MM.1S (cell line): ENCODE measurements around the gene ATP10B.

Experiments used
- DNase-seq: peaks from one replicate; pipeline ENCODE4 v3.0.0-alpha.2; 2015
- H2AFZ ChIP-seq: fragments of 300-600 bp; sonication (generic); 2 replicates; pipeline ENCODE4 v1.6.0; 2016; ENCODE audit warnings: antibody characterized with exemption, low read length
- H3F3A ChIP-seq: fragments of 300-600 bp; sonication (generic); 2 replicates; pipeline ENCODE4 v1.6.1; 2016; ENCODE audit warnings: mild to moderate bottlenecking, antibody characterized with exemption, low read length, moderate library complexity, mixed read lengths; ENCODE audit not compliant: insufficient read depth
- H3K27ac ChIP-seq: fragments of 300-600 bp; sonication (generic); 2 replicates; pipeline ENCODE4 v1.5.1; 2016; ENCODE audit warnings: mild to moderate bottlenecking, low read length
- H3K27me3 ChIP-seq: fragments of 300-600 bp; sonication (generic); replicated peaks from 2 replicates; pipeline ENCODE4 v1.6.0; 2016; ENCODE audit warnings: low read length; ENCODE audit not compliant: insufficient read depth
- H3K36me3 ChIP-seq: fragments of 300-600 bp; sonication (generic); replicated peaks from 2 replicates; pipeline ENCODE4 v1.6.1; 2016; ENCODE audit warnings: mild to moderate bottlenecking, low read length, mixed read lengths; ENCODE audit not compliant: insufficient read depth
- H3K4me1 ChIP-seq: fragments of 300-600 bp; sonication (generic); 2 replicates; pipeline ENCODE4 v1.6.1; 2016; ENCODE audit warnings: low read length, mixed read lengths
- H3K4me2 ChIP-seq: fragments of 300-600 bp; sonication (generic); 2 replicates; pipeline ENCODE4 v1.6.0; 2016; ENCODE audit warnings: low read depth, low read length
- H3K4me3 ChIP-seq: fragments of 300-600 bp; sonication (generic); 2 replicates; pipeline ENCODE4 v1.5.1; 2016; ENCODE audit warnings: low read length, mixed read lengths
- H3K79me2 ChIP-seq: fragments of 300-600 bp; sonication (generic); 2 replicates; pipeline ENCODE4 v1.6.1; 2016; ENCODE audit warnings: mixed run types, low read length, mixed read lengths
- H3K9ac ChIP-seq: fragments of 300-600 bp; sonication (generic); 2 replicates; pipeline ENCODE4 v1.6.1; 2016; ENCODE audit warnings: low read length, mixed read lengths
- H3K9me2 ChIP-seq: fragments of 300-600 bp; sonication (generic); replicated peaks from 2 replicates; pipeline ENCODE4 v1.6.1; 2016; ENCODE audit warnings: mild to moderate bottlenecking, low read length, mixed read lengths; ENCODE audit not compliant: insufficient read depth
- H3K9me3 ChIP-seq: fragments of 300-600 bp; sonication (generic); replicated peaks from 2 replicates; pipeline ENCODE4 v1.6.1; 2016; ENCODE audit warnings: mild to moderate bottlenecking, low read length, mixed read lengths; ENCODE audit not compliant: insufficient read depth
- H4K20me1 ChIP-seq: fragments of 300-600 bp; sonication (generic); 2 replicates; pipeline ENCODE4 v1.6.1; 2016; ENCODE audit warnings: mild to moderate bottlenecking, low read length, moderate library complexity, mixed read lengths; ENCODE audit not compliant: insufficient read depth
- EZH2 ChIP-seq: fragments of 300-600 bp; sonication (generic); optimal IDR thresholded peaks from 2 replicates; pipeline ENCODE3; 2017; ENCODE audit warnings: low read depth, mild to moderate bottlenecking, antibody characterized with exemption, low read length, mixed read lengths
- EZH2phosphoT487 ChIP-seq: fragments of 300-600 bp; sonication (generic); IDR thresholded peaks from 2 replicates; pipeline ENCODE4 v1.6.1; 2018; ENCODE audit warnings: antibody characterized with exemption, low read length
- TF ChIP-seq, protein P1 (sequence below): fragments of 300-600 bp; sonication (generic); IDR thresholded peaks from 2 replicates; pipeline ENCODE4 v1.5.1; 2016; ENCODE audit warnings: antibody characterized with exemption, low read length, mixed read lengths

The ATP10B gene

DNA sequence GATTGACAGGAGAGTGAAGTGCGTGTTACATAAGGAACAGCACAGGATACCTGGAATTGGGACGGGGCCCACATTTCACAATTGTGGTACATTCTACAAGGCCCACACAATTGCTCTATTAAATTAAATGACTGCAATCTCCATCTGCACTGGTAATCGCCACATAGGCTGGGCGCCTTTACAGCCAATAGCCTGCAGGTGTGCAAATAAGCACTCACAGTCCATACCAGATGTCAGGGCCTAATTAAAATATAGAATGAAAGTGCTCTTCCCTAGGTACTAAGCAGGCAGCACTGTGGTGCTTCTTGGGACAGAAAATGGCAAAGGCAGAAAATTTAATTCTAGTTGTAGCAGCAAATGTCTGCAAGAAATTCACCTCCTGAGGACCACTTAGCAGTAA, 82.7 kb downstream of the ATP10B start:
- no peak overlapping the region for H3K9ac ChIP-seq
- no peaks in the 10 kb centered on the region for H3K9me3 ChIP-seq
- H3K36me3 ChIP-seq = no peaks in the 10 kb centered on the region
- TF ChIP-seq EZH2 (no peak), EZH2phosphoT487 (no peak)
- TF ChIP-seq, protein P1, sequence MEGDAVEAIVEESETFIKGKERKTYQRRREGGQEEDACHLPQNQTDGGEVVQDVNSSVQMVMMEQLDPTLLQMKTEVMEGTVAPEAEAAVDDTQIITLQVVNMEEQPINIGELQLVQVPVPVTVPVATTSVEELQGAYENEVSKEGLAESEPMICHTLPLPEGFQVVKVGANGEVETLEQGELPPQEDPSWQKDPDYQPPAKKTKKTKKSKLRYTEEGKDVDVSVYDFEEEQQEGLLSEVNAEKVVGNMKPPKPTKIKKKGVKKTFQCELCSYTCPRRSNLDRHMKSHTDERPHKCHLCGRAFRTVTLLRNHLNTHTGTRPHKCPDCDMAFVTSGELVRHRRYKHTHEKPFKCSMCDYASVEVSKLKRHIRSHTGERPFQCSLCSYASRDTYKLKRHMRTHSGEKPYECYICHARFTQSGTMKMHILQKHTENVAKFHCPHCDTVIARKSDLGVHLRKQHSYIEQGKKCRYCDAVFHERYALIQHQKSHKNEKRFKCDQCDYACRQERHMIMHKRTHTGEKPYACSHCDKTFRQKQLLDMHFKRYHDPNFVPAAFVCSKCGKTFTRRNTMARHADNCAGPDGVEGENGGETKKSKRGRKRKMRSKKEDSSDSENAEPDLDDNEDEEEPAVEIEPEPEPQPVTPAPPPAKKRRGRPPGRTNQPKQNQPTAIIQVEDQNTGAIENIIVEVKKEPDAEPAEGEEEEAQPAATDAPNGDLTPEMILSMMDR = no peak
- H4K20me1 ChIP-seq = no peaks in the 10 kb centered on the region
- H3K4me1 ChIP-seq = no peaks in the 10 kb centered on the region
- no peak overlapping the region for H3K4me3 ChIP-seq
- no peak for DNase-seq
- no peak overlapping the region for H2AFZ ChIP-seq
- H3K4me2 ChIP-seq = no peak overlapping the region
- H3K79me2 ChIP-seq = no peaks in the 10 kb centered on the region
- no peaks in the 10 kb centered on the region for H3K9me2 ChIP-seq
- H3F3A ChIP-seq = no peaks in the 10 kb centered on the region
- H3K27ac ChIP-seq = no peak overlapping the region
- H3K27me3 ChIP-seq = no peaks in the 10 kb centered on the region

DNA sequence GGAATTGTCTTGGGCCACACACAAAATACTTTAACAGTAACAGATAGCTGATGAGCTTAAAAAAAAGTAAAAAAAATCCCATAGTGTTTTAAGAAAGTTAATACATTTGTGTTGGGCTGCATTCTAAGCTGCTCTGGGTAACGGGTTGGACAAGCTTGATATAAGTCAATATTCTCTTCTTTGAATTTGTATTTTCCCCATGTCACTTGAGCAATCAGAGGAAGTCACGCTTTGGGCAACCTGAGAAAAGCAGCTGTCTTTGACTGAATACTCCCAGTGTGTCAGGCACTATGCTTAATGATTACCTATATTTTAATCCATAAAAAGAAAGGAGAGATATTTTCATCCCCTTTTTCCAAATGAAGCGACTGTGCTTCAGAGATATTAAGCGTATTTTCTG, 84.9 kb downstream of the ATP10B start:
- TF ChIP-seq EZH2 (no peak), EZH2phosphoT487 (no peak)
- TF ChIP-seq, protein P1 = no peak
- H3K79me2 ChIP-seq = no peaks in the 10 kb centered on the region
- H3K4me3 ChIP-seq = no peak overlapping the region
- H3K9me2 ChIP-seq = no peaks in the 10 kb centered on the region
- no peaks in the 10 kb centered on the region for H3K36me3 ChIP-seq
- H2AFZ ChIP-seq = no peak overlapping the region
- no peak overlapping the region for H3K9ac ChIP-seq
- no peaks in the 10 kb centered on the region for H4K20me1 ChIP-seq
- H3K9me3 ChIP-seq = no peaks in the 10 kb centered on the region
- H3K27me3 ChIP-seq = no peaks in the 10 kb centered on the region
- no peak for DNase-seq
- no peaks in the 10 kb centered on the region for H3F3A ChIP-seq
- H3K4me1 ChIP-seq = no peaks in the 10 kb centered on the region
- no peak overlapping the region for H3K4me2 ChIP-seq
- no peak overlapping the region for H3K27ac ChIP-seq

DNA sequence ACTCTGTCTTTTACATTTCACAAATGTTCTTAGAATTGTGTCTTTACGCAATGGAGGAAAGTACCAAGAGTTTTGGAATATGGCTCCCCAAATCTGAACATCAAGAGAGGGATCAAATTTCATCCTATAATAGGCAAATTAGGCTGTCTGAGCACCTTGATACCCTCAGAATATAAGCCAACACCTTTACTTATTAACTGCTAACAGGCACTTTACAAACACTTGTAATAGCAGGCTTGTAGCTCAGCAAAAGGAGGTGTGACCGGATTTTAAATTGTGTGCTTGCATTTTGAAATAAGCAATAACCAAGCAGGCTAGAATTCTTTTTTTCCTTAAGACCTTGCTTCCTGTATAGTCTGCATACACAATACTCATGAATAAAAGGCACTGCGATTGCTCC, 92.0 kb downstream of the ATP10B start:
- H3K4me2 ChIP-seq = no peak overlapping the region
- H3K9me3 ChIP-seq = no peaks in the 10 kb centered on the region
- H3K4me1 ChIP-seq = no peaks in the 10 kb centered on the region
- H3K4me3 ChIP-seq = no peak overlapping the region
- no peaks in the 10 kb centered on the region for H3F3A ChIP-seq
- H3K27ac ChIP-seq = no peak overlapping the region
- H3K79me2 ChIP-seq = no peaks in the 10 kb centered on the region
- H2AFZ ChIP-seq = no peak overlapping the region
- no peak for DNase-seq
- TF ChIP-seq, protein P1 = no peak
- TF ChIP-seq EZH2phosphoT487 = no peak
- TF ChIP-seq EZH2 = no peak
- no peak overlapping the region for H3K9ac ChIP-seq
- H3K9me2 ChIP-seq = no peaks in the 10 kb centered on the region
- H3K36me3 ChIP-seq = no peaks in the 10 kb centered on the region
- no peaks in the 10 kb centered on the region for H4K20me1 ChIP-seq
- no peaks in the 10 kb centered on the region for H3K27me3 ChIP-seq

DNA sequence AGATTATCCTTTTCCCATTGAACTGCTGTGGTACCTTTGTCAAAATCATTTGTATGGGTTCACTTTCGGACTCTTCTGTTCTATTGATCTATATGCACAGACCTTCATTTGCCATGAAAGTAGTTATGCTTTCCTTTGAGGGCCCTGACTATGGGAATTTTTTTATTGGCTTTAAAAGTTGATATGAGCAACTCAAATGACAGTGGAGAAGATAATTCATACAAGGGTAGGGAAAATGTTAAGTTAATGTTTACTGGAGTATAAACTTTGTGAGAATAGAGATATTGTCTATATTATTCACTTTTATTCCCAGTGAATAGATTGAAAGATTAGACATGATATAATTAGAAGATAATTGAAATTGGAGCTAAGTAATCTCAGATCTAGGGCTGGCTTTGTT, 94.8 kb downstream of the ATP10B start:
- H3K4me1 ChIP-seq = no peaks in the 10 kb centered on the region
- no peak overlapping the region for H2AFZ ChIP-seq
- no peak overlapping the region for H3K27ac ChIP-seq
- no peaks in the 10 kb centered on the region for H4K20me1 ChIP-seq
- no peaks in the 10 kb centered on the region for H3K36me3 ChIP-seq
- no peak overlapping the region for H3K4me3 ChIP-seq
- no peaks in the 10 kb centered on the region for H3K27me3 ChIP-seq
- TF ChIP-seq, protein P1 = no peak
- no peak for TF ChIP-seq EZH2
- no peak for TF ChIP-seq EZH2phosphoT487
- H3F3A ChIP-seq = no peaks in the 10 kb centered on the region
- H3K9me2 ChIP-seq = no peaks in the 10 kb centered on the region
- no peak for DNase-seq
- H3K4me2 ChIP-seq = no peak overlapping the region
- H3K9me3 ChIP-seq = no peaks in the 10 kb centered on the region
- no peaks in the 10 kb centered on the region for H3K79me2 ChIP-seq
- no peak overlapping the region for H3K9ac ChIP-seq
